OCI-LY7 (cell line): Measurements from ENCODE around the gene KLB. TPM values are rescaled to one million over a fixed set of nuclear protein-coding genes. Genes with fewer than 3 reads are reported as not detected.

ENCODE experiments used
- BruUV-seq: library from RNA; stranded (reverse); fragments of 400-500 nt; replicated peaks from 2 replicates; lab custom pipeline; 2021; lab: Mats Ljungman, UMichigan
- CTCF ChIA-PET: fragments of 300-600 bp; sonication (Branson Sonifier 250); formaldehyde crosslinking; loops from one replicate; lab custom pipeline; 2022; ENCODE audit warnings: antibody characterized with exemption; ENCODE audit not compliant: unreplicated experiment; lab: Charles Lee
- POLR2A ChIA-PET: fragments of 300-600 bp; sonication (Branson Sonifier 250); formaldehyde crosslinking; loops from one replicate; lab custom pipeline; 2022; ENCODE audit warnings: antibody characterized with exemption; lab: Charles Lee
- DNase-seq: peaks from one replicate; pipeline ENCODE4 v3.0.0-alpha.2; 2015; ENCODE audit warnings: low spot score
- H2AFZ ChIP-seq: fragments of 200-600 bp; sonication (generic), shearing (Covaris generic); 2 replicates; pipeline ENCODE4 v1.6.1; 2014; ENCODE audit warnings: mild to moderate bottlenecking, antibody characterized with exemption, low read length, moderate library complexity
- H3K27ac ChIP-seq: fragments of 200-600 bp; sonication (generic); 2 replicates; pipeline ENCODE4 v1.5.1; 2014; ENCODE audit warnings: mixed run types, low read depth, mild to moderate bottlenecking, moderate library complexity, low read length, inconsistent platforms; ENCODE audit not compliant: poor library complexity, severe bottlenecking
- H3K36me3 ChIP-seq: fragments of 200-600 bp; sonication (generic); 2 replicates; pipeline ENCODE4 v1.6.1; 2014; ENCODE audit warnings: mild to moderate bottlenecking, antibody characterized with exemption, low read length, moderate library complexity, mixed read lengths; ENCODE audit not compliant: insufficient read depth
- H3K4me1 ChIP-seq: fragments of 200-600 bp; sonication (generic); 2 replicates; pipeline ENCODE4 v1.5.1; 2014; ENCODE audit warnings: mild to moderate bottlenecking, low read length; ENCODE audit not compliant: insufficient read depth, poor library complexity, severe bottlenecking
- H3K4me2 ChIP-seq: fragments of 200-600 bp; sonication (generic); 2 replicates; pipeline ENCODE4 v1.6.1; 2014; ENCODE audit warnings: mild to moderate bottlenecking, low read length
- H3K4me3 ChIP-seq: fragments of 200-600 bp; sonication (generic); 2 replicates; pipeline ENCODE4 v1.5.1; 2014; ENCODE audit warnings: mild to moderate bottlenecking, low read depth, low read length; ENCODE audit not compliant: poor library complexity, severe bottlenecking
- H3K79me2 ChIP-seq: fragments of 200-600 bp; sonication (generic); 2 replicates; pipeline ENCODE4 v1.6.1; 2016; ENCODE audit warnings: low read depth, mild to moderate bottlenecking, low read length, moderate library complexity, mixed read lengths; ENCODE audit not compliant: insufficient read depth
- H3K9me2 ChIP-seq: fragments of 200-600 bp; sonication (generic); 2 replicates; pipeline ENCODE4 v1.6.1; 2016; ENCODE audit warnings: mild to moderate bottlenecking, low read length, mixed read lengths; ENCODE audit not compliant: insufficient read depth
- H3K9me3 ChIP-seq: fragments of 200-600 bp; sonication (generic); 2 replicates; pipeline ENCODE4 v1.6.1; 2014; ENCODE audit warnings: mild to moderate bottlenecking, mixed run types, low read length, mixed read lengths
- H4K20me1 ChIP-seq: fragments of 200-600 bp; sonication (generic); 2 replicates; pipeline ENCODE4 v1.6.1; 2014; ENCODE audit warnings: mild to moderate bottlenecking, antibody characterized with exemption, low read length, moderate library complexity, mixed read lengths; ENCODE audit not compliant: insufficient read depth
- CTCF ChIP-seq: fragments of 200-600 bp; sonication (generic); conservative IDR thresholded peaks from 2 replicates; pipeline ENCODE4 v1.5.1; 2014; ENCODE audit warnings: mild to moderate bottlenecking, antibody characterized with exemption, low read length, moderate library complexity, mixed read lengths
- EZH2phosphoT487 ChIP-seq: fragments of 200-600 bp; sonication (generic); IDR thresholded peaks from 2 replicates; pipeline ENCODE4 v1.6.1; 2018; ENCODE audit warnings: low read depth, borderline replicate concordance, mild to moderate bottlenecking, mixed run types, antibody characterized with exemption, low read length, moderate library complexity, mixed read lengths
- intact Hi-C: fragments of 100-400 bp; cut with micrococcal nuclease; formaldehyde crosslinking; loops from one replicate; pipeline ENCODE4 v1.10.0; 2022; ENCODE audit not compliant: unreplicated experiment
- total RNA-seq, 2 experiments: library from RNA; depleted of rRNA in 1 of 2; stranded (reverse); fragments of >200 nt in 1 of 2; shearing (Covaris generic) in 1 of 2; gene quantifications; 2 replicates each; pipeline ENCODE4 v1.2.3, GENCODE V29; 2014 to 2022

Gene KLB
- total RNA-seq, 2 experiments from 2014 or later, result not detected

- CTCF ChIA-PET, result no interaction called here
Measured at GRCh38 chr4:39426728-39427127, 20.0 kb downstream of the KLB start.

GRCh38 chr4:39427520-39428114 is 20.9 kb downstream of the KLB start:
- no TSS peak for BruUV-seq
- no peak overlapping the region for H2AFZ ChIP-seq

More at GRCh38 chr4:39426728-39427127, 20.0 kb downstream of the KLB start:
- no peaks in the 10 kb centered on the region for H3K36me3 ChIP-seq
- intact Hi-C loops, result no loop called here
- H3K27ac ChIP-seq, result no peak overlapping the region
- POLR2A ChIA-PET, result no interaction called here
- no peaks in the 10 kb centered on the region for H3K79me2 ChIP-seq
- no peak for TF ChIP-seq CTCF
- TF ChIP-seq EZH2phosphoT487, result no peak
- no peak for DNase-seq
- H3K9me2 ChIP-seq, result no peaks in the 10 kb centered on the region
- H3K4me1 ChIP-seq, result no peaks in the 10 kb centered on the region
- BruUV-seq, result no TSS peak
- no peak overlapping the region for H2AFZ ChIP-seq
- H3K4me2 ChIP-seq, result no peak overlapping the region
- H3K4me3 ChIP-seq, result no peak overlapping the region
- H4K20me1 ChIP-seq, result no peaks in the 10 kb centered on the region
- no peaks in the 10 kb centered on the region for H3K9me3 ChIP-seq

More at GRCh38 chr4:39427520-39428114, 20.9 kb downstream of the KLB start:
- Histone ChIP-seq H3K9me3 (no peaks in the 10 kb centered on the region), H3K9me2 (no peaks in the 10 kb centered on the region), H3K27ac (no peak overlapping the region), H3K4me2 (no peak overlapping the region), H3K4me3 (no peak overlapping the region), H3K4me1 (no peaks in the 10 kb centered on the region), H3K36me3 (no peaks in the 10 kb centered on the region), H3K79me2 (no peaks in the 10 kb centered on the region), H4K20me1 (no peaks in the 10 kb centered on the region)
- no peak for DNase-seq
- ChIA-PET CTCF (no interaction called here), POLR2A (interaction anchor here (0.5 to 1.1 kb wide), 10 partner anchors 10 to 538 kb away, joined by 3 to 6 read pairs (median 4); no protein-coding TSS in a partner anchor)
- intact Hi-C loops, result no loop called here
- TF ChIP-seq EZH2phosphoT487 (no peak), CTCF (no peak)
